ENCODE data around the gene FGF14.

The FGF14 gene

DNA sequence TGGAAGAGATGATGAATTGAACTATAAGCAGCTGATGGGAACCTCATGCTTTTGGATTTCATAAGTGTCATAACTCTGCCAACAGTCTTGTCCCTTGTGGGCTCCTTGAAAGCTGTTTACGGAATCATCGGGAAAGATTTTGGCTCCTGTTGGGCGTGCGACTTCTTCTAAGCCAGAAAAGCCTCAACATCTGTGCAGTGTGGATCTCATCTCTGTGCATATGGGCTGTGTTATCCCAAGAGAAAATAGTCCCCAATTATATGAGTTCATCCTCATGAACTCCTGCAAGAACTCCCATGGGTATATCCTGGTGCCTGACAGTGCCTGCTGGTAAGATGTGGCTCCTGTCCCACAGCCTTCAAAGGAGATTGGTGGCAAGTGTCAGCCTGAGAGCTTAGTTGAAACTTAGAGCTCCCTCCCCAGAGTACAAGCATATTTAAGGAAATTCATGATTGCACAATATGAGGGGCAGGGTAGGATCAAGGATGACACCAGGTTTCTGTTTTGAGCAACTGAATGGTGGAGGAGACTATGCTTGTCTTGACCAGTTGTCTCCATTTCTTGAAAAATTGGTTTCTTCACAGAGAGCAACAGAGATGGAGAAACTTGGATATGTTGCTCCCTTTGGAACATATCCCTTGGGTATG is 705.9 kb downstream of the FGF14 start:
- DNase-seq (ENCODE audit: low read depth in 1 of 2, low spot score in 1 of 2), result no peak

- no peak for DNase-seq (ENCODE audit: low read depth in 1 of 2, low spot score in 1 of 2)
These were observed 710.4 kb downstream of the FGF14 start for GRCh38 chr13:101691341-101691860.

- DNase-seq (ENCODE audit: low read depth in 1 of 2, low spot score in 1 of 2), result no peak
These were observed 711.0 kb downstream of the FGF14 start for GRCh38 chr13:101690871-101691270.

GRCh38 chr13:101686003-101686402 is 715.8 kb downstream of the FGF14 start:
- DNase-seq (ENCODE audit: low read depth in 1 of 2, low spot score in 1 of 2), result no peak

- no peak for DNase-seq (ENCODE audit: low read depth in 1 of 2, low spot score in 1 of 2)
These were observed 720.0 kb downstream of the FGF14 start for GRCh38 chr13:101681834-101682233.

- no peak for DNase-seq (ENCODE audit: low read depth in 1 of 2, low spot score in 1 of 2)
These were observed 728.3 kb downstream of the FGF14 start for GRCh38 chr13:101673360-101674105.

GRCh38 chr13:101661839-101662238 is 740.0 kb downstream of the FGF14 start:
- no peak for DNase-seq (ENCODE audit: low read depth in 1 of 2, low spot score in 1 of 2)

Data from activated T-helper 1 cell treated with anti-CD3 and anti-CD28 coated beads, Interleukin-2, amount 50 U/mL, for 16 hours (primary cell).